ENCODE data around the gene SIGLEC9. TPM values are rescaled to one million over a fixed set of nuclear protein-coding genes. Genes with fewer than 3 reads are reported as not detected.

The SIGLEC9 gene
- total and polyA plus RNA-seq, 2 of the 8 experiments (the other 6 are each of a cell fraction or from before 2014, with no cell fraction given) = not detected

DNA sequence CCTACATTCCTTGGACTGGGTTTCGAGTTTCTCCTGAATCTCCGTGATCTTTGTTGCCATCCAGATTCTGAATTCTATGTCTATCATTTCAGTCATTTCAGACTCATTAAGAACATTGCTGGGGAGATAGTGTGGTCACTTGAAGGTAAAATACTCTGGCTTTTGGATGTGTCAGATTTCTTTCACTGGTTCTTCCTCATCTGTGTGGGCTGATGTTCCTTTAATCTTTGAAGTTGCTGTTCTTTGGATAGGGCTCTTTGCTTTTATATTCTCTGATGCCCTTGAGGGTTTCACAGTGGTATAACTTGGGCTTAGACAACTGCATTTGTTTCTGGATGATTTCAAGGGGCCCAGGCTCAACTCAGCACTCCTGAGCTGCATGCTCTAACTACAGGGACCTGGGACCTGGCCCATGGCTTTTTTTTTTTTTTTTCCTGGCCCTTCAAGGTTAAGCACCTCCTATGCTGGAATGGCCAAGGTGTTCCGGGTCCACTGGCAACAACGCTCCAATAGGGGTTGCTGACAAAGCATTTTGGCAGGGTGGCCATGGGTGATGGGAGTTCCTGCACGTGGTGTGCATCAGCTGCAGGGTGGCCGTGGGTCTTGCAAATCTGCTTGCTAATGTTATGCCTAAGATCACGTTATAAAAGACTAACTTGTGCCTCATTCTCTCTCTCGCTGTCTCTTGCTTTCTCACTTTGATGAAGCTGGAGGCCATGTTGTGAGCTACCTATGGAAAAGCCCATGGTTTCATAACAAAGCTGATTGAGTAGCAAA lies 11.5 kb downstream of the SIGLEC9 start (continued):
- TF ChIP-seq CTCF (IDR thresholded peaks at IDR 0.05; ENCODE audit: control extremely low read depth in 1 of 3, insufficient read depth in 1 of 3, low read depth in 1 of 3, low read length in 3 of 3) (no peak), EP300 (IDR thresholded peaks at IDR 0.05; ENCODE audit: borderline replicate concordance in 1 of 2, low read depth in 2 of 2, low read length in 2 of 2) (no peak), HDAC2 (IDR thresholded peaks at IDR 0.05; ENCODE audit: borderline replicate concordance in 1 of 2, low read depth in 2 of 2, low read length in 2 of 2) (no peak), JUND (IDR thresholded peaks at IDR 0.05; ENCODE audit: low read length) (no peak), EZH2 (IDR thresholded peaks at IDR 0.05; ENCODE audit: low read depth, low read length, severe bottlenecking) (no peak), MAFK (IDR thresholded peaks at IDR 0.05; ENCODE audit: low read depth, low read length) (no peak), FOSL1 (IDR thresholded peaks at IDR 0.05; ENCODE audit: insufficient read depth, low read depth, low read length) (no peak), POLR2A (IDR thresholded peaks at IDR 0.05; ENCODE audit: control extremely low read depth in 1 of 2, low read depth in 2 of 2, low read length in 2 of 2) (no peak), KDM4A (IDR thresholded peaks at IDR 0.05; ENCODE audit: low read depth, low read length, severe bottlenecking) (no peak), KDM1A (IDR thresholded peaks at IDR 0.05; ENCODE audit: borderline replicate concordance, low read length) (no peak), TBP (IDR thresholded peaks at IDR 0.05; ENCODE audit: low read depth, low read length) (no peak)

Measured in H1 (cell line).